B cell (primary cell): ENCODE results near the gene EYA3. TPM values are rescaled to one million over a fixed set of nuclear protein-coding genes. Genes with fewer than 3 reads are reported as not detected.

Experiments
- ATAC-seq: fragments of 200-7000 bp; cut with Tn5 transposase; one replicate; pipeline ENCODE4 v1.10.0; 2021; ENCODE audit warnings: low read depth, mild to moderate bottlenecking, moderate number of reproducible peaks, moderate library complexity
- CTCF ChIA-PET: fragments of 350-600 bp; sonication (Branson Sonifier 250); formaldehyde crosslinking; loops from one replicate; lab custom pipeline; 2021; ENCODE audit warnings: antibody characterized with exemption, inconsistent platforms; lab: Charles Lee
- POLR2A ChIA-PET: fragments of 350-600 bp; sonication (Branson Sonifier 250); formaldehyde crosslinking; loops from one replicate; lab custom pipeline; 2021; ENCODE audit warnings: antibody characterized with exemption; lab: Charles Lee
- DNase-seq: peaks from one replicate; pipeline ENCODE4 v3.0.0; 2013
- H2AFZ ChIP-seq: 2 replicates; pipeline ENCODE4 v1.6.1; 2012; ENCODE audit warnings: mild to moderate bottlenecking, low read depth, low read length; ENCODE audit not compliant: insufficient read depth, poor library complexity, severe bottlenecking
- H3K27ac ChIP-seq, 2 donors: 1 replicate in 1 of 2; 2 replicates in 1 of 2; pipeline ENCODE4 v1.5.1; 2012 to 2013; ENCODE audit warnings: low read length in 2 of 2, mild to moderate bottlenecking in 2 of 2, moderate library complexity in 1 of 2
- H3K27me3 ChIP-seq, 4 experiments: fragments of 200-600 bp in 1 of 4; sonication (generic) in 1 of 4; replicated peaks in 1 of 4; 1 replicate in 2 of 4; 2 replicates in 2 of 4; pipeline versions ENCODE4 v1.6.1 to v1.7.0; 2013 to 2016; ENCODE audit warnings: low read length in 3 of 4, mild to moderate bottlenecking in 2 of 4, mixed read lengths in 1 of 4, moderate library complexity in 1 of 4; ENCODE audit not compliant: insufficient read depth in 4 of 4, control insufficient read depth in 3 of 4; ENCODE audit errors: control extremely low read depth in 1 of 4
- H3K36me3 ChIP-seq, 2 experiments: replicated peaks in 1 of 2; 1 replicate in 1 of 2; 2 replicates in 1 of 2; pipeline versions ENCODE4 v1.6.1 to v1.7.1; 2013; ENCODE audit warnings: low read length in 1 of 2; ENCODE audit not compliant: insufficient read depth in 2 of 2, control insufficient read depth in 1 of 2; ENCODE audit errors: control extremely low read depth in 1 of 2, extremely low read depth in 1 of 2
- H3K4me1 ChIP-seq, 2 donors: fragments of 200-600 bp in 1 of 2; sonication (generic) in 1 of 2; 1 replicate in 1 of 2; 2 replicates in 1 of 2; pipeline versions ENCODE4 v1.5.1 to v1.6.1; 2013 to 2017; ENCODE audit warnings: low read length in 2 of 2; ENCODE audit not compliant: control insufficient read depth in 2 of 2, insufficient read depth in 2 of 2
- H3K4me2 ChIP-seq: replicated peaks from 2 replicates; pipeline ENCODE3; 2012; ENCODE audit warnings: mild to moderate bottlenecking, low read depth, low read length; ENCODE audit not compliant: poor library complexity, severe bottlenecking
- H3K4me3 ChIP-seq, 5 experiments: fragments of 200-600 bp in 1 of 5; sonication (generic) in 1 of 5; 1 replicate in 3 of 5; 2 replicates in 2 of 5; pipeline versions ENCODE4 v1.5.1 to v1.7.0; 2011 to 2016; ENCODE audit warnings: low read length in 4 of 5, mild to moderate bottlenecking in 4 of 5, low read depth in 2 of 5, control low read depth in 1 of 5, moderate library complexity in 1 of 5; ENCODE audit not compliant: insufficient read depth in 1 of 5; ENCODE audit errors: control extremely low read depth in 1 of 5, extremely low read depth in 1 of 5
- H3K79me2 ChIP-seq: fragments of 200-600 bp; sonication (generic); one replicate; pipeline ENCODE4 v1.6.0; 2016; ENCODE audit warnings: low read length; ENCODE audit not compliant: control insufficient read depth, insufficient read depth
- H3K9ac ChIP-seq: fragments of 200-600 bp; sonication (generic); 2 replicates; pipeline ENCODE4 v1.6.1; 2017; ENCODE audit warnings: mild to moderate bottlenecking, low read length, moderate library complexity
- H3K9me3 ChIP-seq, 3 donors: one replicate each; pipeline versions ENCODE4 v1.6.1 to v1.7.1; 2013; ENCODE audit warnings: low read length in 2 of 3; ENCODE audit not compliant: control insufficient read depth in 2 of 3, insufficient read depth in 1 of 3; ENCODE audit errors: control extremely low read depth in 1 of 3
- H4K20me1 ChIP-seq: 2 replicates; pipeline ENCODE4 v1.6.0; 2012; ENCODE audit warnings: mild to moderate bottlenecking, low read length; ENCODE audit not compliant: insufficient read depth, control insufficient read depth, poor library complexity, severe bottlenecking
- H3K27ac Mint-ChIP-seq: one replicate; pipeline ENCODE4 v1.8.0; 2021; ENCODE audit warnings: mixed read lengths
- H3K27me3 Mint-ChIP-seq: one replicate; pipeline ENCODE4 v1.8.0; 2021; ENCODE audit warnings: mixed read lengths
- H3K4me1 Mint-ChIP-seq: one replicate; pipeline ENCODE4 v1.8.0; 2021; ENCODE audit warnings: mixed read lengths
- H3K4me3 Mint-ChIP-seq: one replicate; pipeline ENCODE4 v1.8.0; 2021; ENCODE audit warnings: mixed read lengths
- H3K9me3 Mint-ChIP-seq: one replicate; pipeline ENCODE4 v1.8.0; 2022; ENCODE audit warnings: mixed read lengths; ENCODE audit not compliant: insufficient read depth
- EZH2 ChIP-seq: IDR thresholded peaks from 2 replicates; pipeline ENCODE4 v1.6.1; 2012; ENCODE audit warnings: borderline replicate concordance, low read depth, mild to moderate bottlenecking, moderate library complexity, low read length; ENCODE audit not compliant: insufficient read depth, poor library complexity, severe bottlenecking
- WGBS: methylation state at CpG from one replicate; pipeline ENCODE4 v1.1.5; 2013; ENCODE audit warnings: missing lambda C conversion rate; ENCODE audit not compliant: insufficient coverage; 5-methylcytosine and 5-hydroxymethylcytosine counted together
- intact Hi-C: fragments of 100-400 bp; cut with micrococcal nuclease; formaldehyde crosslinking; loops from one replicate; pipeline ENCODE4 v1.10.0; 2022
- polyA plus RNA-seq: library from polyadenylated mRNA; depleted of rRNA; stranded (reverse); fragments of >200 nt; gene quantifications from 2 replicates; pipeline ENCODE4 v1.2.3, GENCODE V29; 2012
- total RNA-seq, 2 donors: library from RNA; stranded (reverse); fragments of 120-200 nt in 1 of 2; gene quantifications; 1 replicate in 1 of 2; 2 replicates in 1 of 2; pipeline versions ENCODE4 v1.2.3 to v1.2.4, GENCODE V29; 2013 to 2022
- TF ChIP-seq, protein P1 (sequence below): fragments of 200-600 bp; IDR thresholded peaks from one replicate; pipeline ENCODE4 v1.8.0; 2022; ENCODE audit warnings: antibody characterized with exemption, mild to moderate bottlenecking

Gene EYA3
- total and polyA plus RNA-seq, 2 donors (not counting 1 experiment from before 2014, with no cell fraction given) = 14.1 to 31.3 TPM

DNA sequence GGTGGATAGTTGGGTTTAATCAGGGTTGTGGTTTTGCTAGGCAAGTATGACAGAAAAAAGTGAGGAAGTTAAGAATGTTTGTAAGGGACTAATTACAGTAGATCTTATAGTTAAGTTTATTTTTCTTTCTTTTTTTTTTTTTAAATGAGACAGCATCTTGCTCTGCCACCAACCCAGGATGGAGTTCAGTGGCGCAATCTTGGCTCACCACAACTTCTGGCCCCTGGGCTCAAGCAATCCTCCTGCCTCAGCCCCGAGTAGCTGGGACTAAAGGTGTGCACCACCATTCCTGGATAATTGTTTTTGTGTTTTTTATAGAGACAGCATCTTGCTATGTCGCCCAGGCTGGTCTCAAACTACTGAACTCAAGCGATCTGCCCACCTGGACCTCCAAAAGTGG, 41.7 kb downstream of the EYA3 start:
- no peaks in the 10 kb centered on the region for H3K9me3 Mint-ChIP-seq

DNA sequence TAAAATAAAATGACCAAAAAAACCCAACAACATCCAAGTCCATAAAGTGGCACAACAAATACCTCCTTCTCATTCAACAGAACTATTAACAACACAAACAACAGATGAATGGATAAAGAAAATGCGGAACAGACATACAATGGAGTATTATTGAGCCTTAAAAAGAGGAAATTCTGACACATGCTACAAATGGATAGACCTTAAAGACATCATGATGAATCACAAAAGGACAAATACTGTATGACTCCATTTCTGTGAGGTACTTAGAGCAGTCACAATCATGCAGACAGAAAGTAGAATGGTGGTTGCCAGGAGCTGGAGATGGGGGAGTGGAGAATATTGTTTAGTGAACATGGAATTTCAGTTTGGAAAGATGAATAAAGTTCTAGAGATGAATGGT, 42.6 kb downstream of the EYA3 start:
- POLR2A ChIA-PET = no interaction called here
- ATAC-seq = no peak
- Mint-ChIP-seq H3K27me3 (no peaks in the 10 kb centered on the region), H3K4me3 (no peak overlapping the region), H3K9me3 (no peaks in the 10 kb centered on the region), H3K4me1 (no peaks in the 10 kb centered on the region), H3K27ac (no peak overlapping the region)
- Histone ChIP-seq H3K4me1 (no peaks in the 10 kb centered on the region), H3K79me2 (peaks cover 18% of the 10 kb centered on the region), H4K20me1 (no peaks in the 10 kb centered on the region), H3K27ac (no peak overlapping the region), H3K36me3 (peaks cover 0 to 26% of the 10 kb centered on the region in 2 experiments), H3K9me3 (no peaks in the 10 kb centered on the region), H3K4me2 (no peak overlapping the region), H2AFZ (no peak overlapping the region), H3K27me3 (no peaks in the 10 kb centered on the region), H3K4me3 (no peak overlapping the region), H3K9ac (no peak overlapping the region)
- intact Hi-C loops = no loop called here
- CTCF ChIA-PET = no interaction called here
- TF ChIP-seq, protein P1, sequence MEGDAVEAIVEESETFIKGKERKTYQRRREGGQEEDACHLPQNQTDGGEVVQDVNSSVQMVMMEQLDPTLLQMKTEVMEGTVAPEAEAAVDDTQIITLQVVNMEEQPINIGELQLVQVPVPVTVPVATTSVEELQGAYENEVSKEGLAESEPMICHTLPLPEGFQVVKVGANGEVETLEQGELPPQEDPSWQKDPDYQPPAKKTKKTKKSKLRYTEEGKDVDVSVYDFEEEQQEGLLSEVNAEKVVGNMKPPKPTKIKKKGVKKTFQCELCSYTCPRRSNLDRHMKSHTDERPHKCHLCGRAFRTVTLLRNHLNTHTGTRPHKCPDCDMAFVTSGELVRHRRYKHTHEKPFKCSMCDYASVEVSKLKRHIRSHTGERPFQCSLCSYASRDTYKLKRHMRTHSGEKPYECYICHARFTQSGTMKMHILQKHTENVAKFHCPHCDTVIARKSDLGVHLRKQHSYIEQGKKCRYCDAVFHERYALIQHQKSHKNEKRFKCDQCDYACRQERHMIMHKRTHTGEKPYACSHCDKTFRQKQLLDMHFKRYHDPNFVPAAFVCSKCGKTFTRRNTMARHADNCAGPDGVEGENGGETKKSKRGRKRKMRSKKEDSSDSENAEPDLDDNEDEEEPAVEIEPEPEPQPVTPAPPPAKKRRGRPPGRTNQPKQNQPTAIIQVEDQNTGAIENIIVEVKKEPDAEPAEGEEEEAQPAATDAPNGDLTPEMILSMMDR = no peak
- no peak for TF ChIP-seq EZH2
- DNase-seq = no peak
- WGBS = no CpG with 5 or more reads among the region's 1 CpG

More for the DNA sequence above, 41.7 kb downstream of the EYA3 start:
- intact Hi-C loops = no loop called here
- no peak overlapping the region for H3K27ac ChIP-seq
- no peaks in the 10 kb centered on the region for H3K27me3 Mint-ChIP-seq
- no peak overlapping the region for H3K9ac ChIP-seq
- H3K4me3 Mint-ChIP-seq = no peak overlapping the region
- H3K4me2 ChIP-seq = no peak overlapping the region
- no peaks in the 10 kb centered on the region for H4K20me1 ChIP-seq
- H2AFZ ChIP-seq = no peak overlapping the region
- DNase-seq = no peak
- H3K79me2 ChIP-seq = peaks cover 23% of the 10 kb centered on the region
- WGBS = 72% methylated on average over 3 of the region's 4 CpGs
- no peak overlapping the region for H3K27ac Mint-ChIP-seq
- H3K9me3 ChIP-seq = no peaks in the 10 kb centered on the region
- CTCF ChIA-PET = interaction anchor here (1.1 kb wide), 1 partner anchor 162 kb away, joined by 3 read pairs; no protein-coding TSS in a partner anchor
- POLR2A ChIA-PET = no interaction called here
- TF ChIP-seq, protein P1 = no peak
- no peaks in the 10 kb centered on the region for H3K4me1 Mint-ChIP-seq
- H3K4me1 ChIP-seq = no peaks in the 10 kb centered on the region
- H3K27me3 ChIP-seq = no peaks in the 10 kb centered on the region
- no peak overlapping the region for H3K4me3 ChIP-seq
- no peak for ATAC-seq
- H3K36me3 ChIP-seq = peaks cover 0 to 26% of the 10 kb centered on the region in 2 experiments
